Keratinocyte (primary cell): ENCODE measurements around the gene ENTPD6. TPM values are rescaled to one million over a fixed set of nuclear protein-coding genes. Genes with fewer than 3 reads are reported as not detected.

Experiments used
- DNase-seq: peaks from one replicate; pipeline ENCODE4 v3.0.0-alpha.2; 2011; ENCODE audit warnings: low read depth, missing footprints, low spot score
- FAIRE-seq: peaks from 2 replicates; lab custom pipeline; 2011; peaks lifted over from hg19 to GRCh38; lab: Jason Lieb, UNC
- H2AFZ ChIP-seq: 2 replicates; pipeline ENCODE4 v1.6.0; 2012; ENCODE audit warnings: low read length, control low read depth, inconsistent platforms; ENCODE audit not compliant: control insufficient read depth
- H3K27ac ChIP-seq: 2 replicates; pipeline ENCODE4 v1.5.1; 2011; ENCODE audit warnings: low read length; ENCODE audit not compliant: control insufficient read depth, insufficient read depth
- H3K27me3 ChIP-seq: 3 replicates; pipeline ENCODE4 v1.6.0; 2011; ENCODE audit warnings: low read length; ENCODE audit not compliant: control insufficient read depth, insufficient read depth; ENCODE audit errors: extremely low read depth
- H3K36me3 ChIP-seq, 2 experiments: 2 replicates in 1 of 2; 3 replicates in 1 of 2; pipeline ENCODE4 v1.5.1; 2011; ENCODE audit warnings: low read length in 2 of 2, mild to moderate bottlenecking in 1 of 2; ENCODE audit not compliant: control insufficient read depth in 2 of 2, insufficient read depth in 2 of 2; ENCODE audit errors: extremely low read depth in 1 of 2
- H3K4me1 ChIP-seq: 3 replicates; pipeline ENCODE4 v1.5.1; 2011; ENCODE audit warnings: low read length; ENCODE audit not compliant: control insufficient read depth, insufficient read depth; ENCODE audit errors: extremely low read depth
- H3K4me2 ChIP-seq: 3 replicates; pipeline ENCODE4 v1.6.0; 2011; ENCODE audit warnings: low read depth, low read length; ENCODE audit not compliant: control insufficient read depth, insufficient read depth; ENCODE audit errors: extremely low read depth
- H3K4me3 ChIP-seq, 3 experiments: fragments of 200-600 bp in 1 of 3; sonication (generic) in 1 of 3; 2 replicates in 2 of 3; 3 replicates in 1 of 3; pipeline ENCODE4 v1.5.1; 2011 to 2016; ENCODE audit warnings: low read length in 3 of 3, mild to moderate bottlenecking in 3 of 3, control low read depth in 2 of 3, inconsistent platforms in 1 of 3, low read depth in 1 of 3, mixed read lengths in 1 of 3, mixed run types in 1 of 3, moderate library complexity in 1 of 3; ENCODE audit not compliant: control insufficient read depth in 2 of 3, insufficient read depth in 2 of 3; ENCODE audit errors: extremely low read depth in 1 of 3
- H3K79me2 ChIP-seq: 2 replicates; pipeline ENCODE4 v1.6.0; 2012; ENCODE audit warnings: low read length; ENCODE audit not compliant: control insufficient read depth, insufficient read depth
- H3K9ac ChIP-seq: 3 replicates; pipeline ENCODE4 v1.6.0; 2011; ENCODE audit warnings: low read length; ENCODE audit not compliant: control insufficient read depth, insufficient read depth; ENCODE audit errors: extremely low read depth
- H3K9me1 ChIP-seq: 3 replicates; pipeline ENCODE4 v1.6.0; 2011; ENCODE audit warnings: low read length; ENCODE audit not compliant: control insufficient read depth, insufficient read depth; ENCODE audit errors: extremely low read depth
- H3K9me3 ChIP-seq: 2 replicates; pipeline ENCODE4 v1.5.1; 2012; ENCODE audit warnings: low read depth, low read length; ENCODE audit not compliant: control insufficient read depth
- H4K20me1 ChIP-seq: 3 replicates; pipeline ENCODE4 v1.6.0; 2011; ENCODE audit warnings: low read length; ENCODE audit not compliant: control insufficient read depth, insufficient read depth; ENCODE audit errors: extremely low read depth
- EZH2 ChIP-seq: IDR thresholded peaks from one replicate; pipeline ENCODE4 v1.6.1; 2012; ENCODE audit warnings: inconsistent platforms, mild to moderate bottlenecking, low read length, moderate library complexity
- dilution Hi-C: fragments of 300-500 bp; cut with MboI; formaldehyde crosslinking; loops from one replicate; pipeline ENCODE4 v1.7.0; 2020; ENCODE audit warnings: low sequenced_read_pairs; ENCODE audit not compliant: extremely low pct_ligation_motif_present
- polyA plus RNA-seq, 5 experiments: library from polyadenylated mRNA; depleted of rRNA in 3 of 5; stranded (reverse) in 3 of 5; stranded (forward) in 1 of 5; unstranded in 1 of 5; fragments of >200 nt; gene quantifications; 1 replicate in 1 of 5; 2 replicates in 3 of 5; 3 replicates in 1 of 5; pipeline versions ENCODE4 v1.2.1 to v1.2.3, GENCODE V29; 2011 to 2012; ENCODE audit warnings: missing spikeins in 2 of 5, low read depth in 1 of 5, low replicate concordance in 1 of 5
- TF ChIP-seq, protein P1 (sequence below), 3 experiments: IDR thresholded peaks in 1 of 3; conservative IDR thresholded peaks in 1 of 3; optimal IDR thresholded peaks in 1 of 3; 2 replicates in 2 of 3; 3 replicates in 1 of 3; pipeline versions ENCODE3 to v1.5.1; 2011; ENCODE audit warnings: low read length in 3 of 3, mild to moderate bottlenecking in 3 of 3, moderate library complexity in 2 of 3, control low read depth in 1 of 3, inconsistent platforms in 1 of 3; ENCODE audit not compliant: insufficient read depth in 2 of 3; ENCODE audit errors: extremely low read depth in 1 of 3

ENTPD6 gene
- polyA plus RNA-seq, 1 donor (not counting 4 experiments of a cell fraction or from before 2014, with no cell fraction given) = 57.8 TPM

DNA sequence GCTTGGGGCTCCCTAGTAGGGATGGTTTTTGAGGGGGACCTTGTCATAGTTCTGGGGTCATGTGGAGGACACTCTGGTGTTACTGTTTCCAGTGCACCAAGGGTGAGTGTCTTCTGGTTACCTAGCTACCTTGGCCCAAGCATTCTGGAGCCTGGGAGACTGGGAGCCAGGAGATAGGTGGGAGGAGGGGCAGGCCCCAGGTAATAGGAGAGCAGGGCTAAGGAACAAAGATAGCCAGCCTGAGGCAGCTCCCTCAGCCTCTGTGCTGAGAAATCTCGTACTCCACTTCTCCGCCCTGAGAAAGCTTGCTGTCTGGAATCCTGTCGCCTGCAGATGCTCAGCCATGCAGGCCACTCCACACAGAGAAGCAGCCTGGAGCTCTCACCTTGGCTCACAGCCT is 8.3 kb upstream of the ENTPD6 start:
- no peak for DNase-seq

GRCh38 chr20:25187635-25188034 is 7.9 kb upstream of the ENTPD6 start:
- H3K36me3 ChIP-seq = no peaks in the 10 kb centered on the region
- H3K4me1 ChIP-seq = no peaks in the 10 kb centered on the region
- no peak for DNase-seq
- no peaks in the 10 kb centered on the region for H3K27me3 ChIP-seq
- no peaks in the 10 kb centered on the region for H3K79me2 ChIP-seq
- no peak overlapping the region for H3K4me3 ChIP-seq
- no peak for FAIRE-seq
- dilution Hi-C loops = no loop called here
- no peak overlapping the region for H2AFZ ChIP-seq
- no peaks in the 10 kb centered on the region for H3K9me1 ChIP-seq
- H3K27ac ChIP-seq = no peak overlapping the region
- no peak overlapping the region for H3K4me2 ChIP-seq
- no peaks in the 10 kb centered on the region for H4K20me1 ChIP-seq
- TF ChIP-seq, protein P1, sequence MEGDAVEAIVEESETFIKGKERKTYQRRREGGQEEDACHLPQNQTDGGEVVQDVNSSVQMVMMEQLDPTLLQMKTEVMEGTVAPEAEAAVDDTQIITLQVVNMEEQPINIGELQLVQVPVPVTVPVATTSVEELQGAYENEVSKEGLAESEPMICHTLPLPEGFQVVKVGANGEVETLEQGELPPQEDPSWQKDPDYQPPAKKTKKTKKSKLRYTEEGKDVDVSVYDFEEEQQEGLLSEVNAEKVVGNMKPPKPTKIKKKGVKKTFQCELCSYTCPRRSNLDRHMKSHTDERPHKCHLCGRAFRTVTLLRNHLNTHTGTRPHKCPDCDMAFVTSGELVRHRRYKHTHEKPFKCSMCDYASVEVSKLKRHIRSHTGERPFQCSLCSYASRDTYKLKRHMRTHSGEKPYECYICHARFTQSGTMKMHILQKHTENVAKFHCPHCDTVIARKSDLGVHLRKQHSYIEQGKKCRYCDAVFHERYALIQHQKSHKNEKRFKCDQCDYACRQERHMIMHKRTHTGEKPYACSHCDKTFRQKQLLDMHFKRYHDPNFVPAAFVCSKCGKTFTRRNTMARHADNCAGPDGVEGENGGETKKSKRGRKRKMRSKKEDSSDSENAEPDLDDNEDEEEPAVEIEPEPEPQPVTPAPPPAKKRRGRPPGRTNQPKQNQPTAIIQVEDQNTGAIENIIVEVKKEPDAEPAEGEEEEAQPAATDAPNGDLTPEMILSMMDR (optimal IDR thresholded peaks at IDR 0.05 in 1 of 3, IDR thresholded peaks at IDR 0.05 in 1 of 3, conservative IDR thresholded peaks at IDR 0.05 in 1 of 3; ENCODE audit: extremely low read depth in 1 of 3, insufficient read depth in 2 of 3, low read length in 3 of 3) = no peak
- H3K9me3 ChIP-seq = no peaks in the 10 kb centered on the region
- no peak overlapping the region for H3K9ac ChIP-seq

More for the DNA sequence above, 8.3 kb upstream of the ENTPD6 start:
- H3K27ac ChIP-seq = no peak overlapping the region
- no peak overlapping the region for H3K9ac ChIP-seq
- TF ChIP-seq EZH2 = no peak
- TF ChIP-seq, protein P1 (optimal IDR thresholded peaks at IDR 0.05 in 1 of 3, IDR thresholded peaks at IDR 0.05 in 1 of 3, conservative IDR thresholded peaks at IDR 0.05 in 1 of 3; ENCODE audit: extremely low read depth in 1 of 3, insufficient read depth in 2 of 3, low read length in 3 of 3) = no peak
- H4K20me1 ChIP-seq = no peaks in the 10 kb centered on the region
- H3K27me3 ChIP-seq = no peaks in the 10 kb centered on the region
- no peak overlapping the region for H3K4me2 ChIP-seq
- H3K4me1 ChIP-seq = no peaks in the 10 kb centered on the region
- H3K9me3 ChIP-seq = no peaks in the 10 kb centered on the region
- no peak overlapping the region for H2AFZ ChIP-seq
- no peaks in the 10 kb centered on the region for H3K79me2 ChIP-seq
- dilution Hi-C loops = no loop called here
- H3K9me1 ChIP-seq = no peaks in the 10 kb centered on the region
- no peak for FAIRE-seq
- H3K4me3 ChIP-seq = no peak overlapping the region
- H3K36me3 ChIP-seq = no peaks in the 10 kb centered on the region
